NCI-H187 treated with DMSO at 0.1 percent for 48 hours (cell line): Measurements from ENCODE around the gene RHOBTB3.

ENCODE experiments used
- DNase-seq: peaks from one replicate; lab custom pipeline; 2025; lab: John Stamatoyannopoulos, UW

Gene RHOBTB3

DNA sequence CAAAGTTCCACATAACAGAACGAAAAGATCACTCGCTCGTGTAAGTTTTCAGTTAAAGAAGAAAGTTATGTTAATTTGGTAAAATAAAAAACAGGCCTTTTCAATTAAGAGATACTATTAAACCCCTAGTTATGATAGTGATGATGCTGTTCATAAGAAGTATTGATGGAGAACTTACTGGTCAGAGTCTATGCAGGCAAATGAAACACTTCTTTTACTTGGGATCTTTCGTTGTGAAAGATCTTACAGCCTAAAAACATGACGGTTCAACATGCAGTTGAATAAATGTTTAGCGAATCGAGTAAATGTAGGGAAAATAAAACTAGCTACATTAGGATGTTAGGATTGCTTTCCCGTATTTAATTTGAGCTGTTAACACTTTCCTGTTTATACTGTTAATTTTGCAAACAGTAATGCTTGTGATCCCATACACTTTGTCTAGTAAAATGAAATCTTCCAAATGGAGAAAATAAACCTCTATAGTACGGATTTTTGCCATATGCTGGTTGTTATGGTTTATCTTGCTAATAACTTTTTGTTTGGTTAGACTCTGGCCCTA lies 2.0 kb downstream of the RHOBTB3 start:
- DNase-seq: no peak

DNA sequence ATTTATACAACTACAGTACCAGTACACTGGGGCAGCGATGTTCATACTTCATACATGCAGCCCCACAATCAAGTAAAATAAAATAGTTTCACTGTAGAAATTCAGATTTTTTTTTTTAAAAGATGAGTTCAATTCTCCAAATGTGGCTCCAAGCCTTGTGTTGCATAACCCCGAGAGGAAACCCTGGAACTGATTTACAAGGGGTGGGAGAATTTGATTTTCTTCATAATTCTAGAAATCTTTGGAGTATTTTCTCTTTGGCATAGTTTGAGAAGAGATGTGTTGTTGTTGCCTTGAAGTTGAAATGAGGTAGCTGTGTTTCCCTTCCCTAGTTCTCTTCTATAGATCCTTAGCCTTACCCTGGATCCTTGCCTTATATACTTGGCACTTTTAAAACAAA lies 3.1 kb downstream of the RHOBTB3 start:
- no peak for DNase-seq

DNA sequence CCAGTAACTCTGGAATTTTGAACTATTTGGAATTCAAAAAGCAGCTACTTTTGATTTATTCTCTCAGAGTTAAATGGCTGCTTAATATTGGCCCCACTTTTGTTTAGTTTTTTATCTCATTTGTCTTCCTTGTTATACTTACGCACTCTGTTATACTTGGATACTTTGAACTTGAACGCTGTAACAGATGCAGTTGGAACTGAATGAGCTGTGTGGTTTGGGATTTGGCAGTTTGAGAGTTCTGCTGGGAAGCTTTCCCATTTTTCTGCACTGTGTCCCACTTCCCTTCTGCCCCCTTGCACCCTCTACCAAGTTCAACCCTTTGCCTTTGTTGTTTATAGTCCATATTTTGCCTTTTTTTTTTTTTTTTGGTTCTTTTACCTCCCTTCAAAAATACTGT lies 3.8 kb downstream of the RHOBTB3 start:
- DNase-seq: no peak

DNA sequence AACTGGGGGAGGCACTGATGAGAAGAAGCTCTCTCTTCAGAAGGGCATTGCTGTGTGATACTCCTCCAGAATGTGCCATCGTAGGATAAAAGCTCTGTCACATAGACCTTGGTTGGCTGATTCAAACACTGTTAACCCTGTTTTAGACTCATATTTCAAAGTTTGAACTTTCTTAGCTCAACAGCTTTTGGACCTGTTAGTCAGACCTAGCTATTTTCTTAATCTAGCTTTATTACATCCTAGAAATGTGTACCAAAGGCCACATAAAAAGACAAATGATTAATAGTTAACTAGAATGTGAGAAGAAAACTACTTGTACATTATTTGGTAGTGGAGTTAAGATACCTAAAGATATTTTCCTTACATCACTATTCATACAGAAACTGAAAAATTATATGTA lies 4.3 kb downstream of the RHOBTB3 start:
- DNase-seq: no peak

DNA sequence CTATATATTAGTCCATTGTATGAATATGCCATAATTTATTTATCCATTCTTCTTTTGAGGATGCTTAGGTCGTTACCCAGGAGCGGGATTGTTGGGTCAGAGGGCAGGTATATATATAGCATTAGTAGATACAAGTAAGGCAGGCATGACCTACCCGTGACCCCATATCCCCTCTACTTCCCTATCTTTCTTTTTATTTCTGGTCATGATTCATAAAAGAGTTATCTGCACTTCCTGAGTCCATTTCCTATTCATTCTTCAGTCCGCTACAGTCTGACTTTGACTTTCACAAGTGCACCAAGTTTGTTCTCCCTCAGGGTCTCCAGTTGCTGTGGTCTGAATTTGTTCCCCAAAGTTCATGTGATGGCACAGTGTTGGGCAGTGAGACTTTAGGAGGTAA lies 6.9 kb downstream of the RHOBTB3 start:
- DNase-seq: no peak

DNA sequence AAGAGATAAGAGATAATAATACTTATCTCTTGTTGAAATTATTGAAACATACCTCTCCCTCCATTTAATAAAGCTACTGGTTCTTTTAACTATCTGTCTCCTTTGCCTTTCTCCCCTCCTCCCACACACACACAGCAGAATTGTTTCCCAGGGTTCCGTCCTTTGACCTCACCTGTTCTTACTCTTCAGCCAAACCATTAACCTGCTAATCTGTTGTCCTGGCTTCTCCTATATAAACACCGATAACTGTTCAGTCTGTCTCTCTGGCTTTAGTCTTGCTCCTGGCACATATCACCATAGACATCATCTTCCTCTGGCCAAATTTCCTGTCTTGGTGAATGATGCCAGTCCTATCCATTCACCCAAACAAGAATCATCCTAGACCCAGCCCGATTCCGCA lies 7.7 kb downstream of the RHOBTB3 start:
- no peak for DNase-seq

DNA sequence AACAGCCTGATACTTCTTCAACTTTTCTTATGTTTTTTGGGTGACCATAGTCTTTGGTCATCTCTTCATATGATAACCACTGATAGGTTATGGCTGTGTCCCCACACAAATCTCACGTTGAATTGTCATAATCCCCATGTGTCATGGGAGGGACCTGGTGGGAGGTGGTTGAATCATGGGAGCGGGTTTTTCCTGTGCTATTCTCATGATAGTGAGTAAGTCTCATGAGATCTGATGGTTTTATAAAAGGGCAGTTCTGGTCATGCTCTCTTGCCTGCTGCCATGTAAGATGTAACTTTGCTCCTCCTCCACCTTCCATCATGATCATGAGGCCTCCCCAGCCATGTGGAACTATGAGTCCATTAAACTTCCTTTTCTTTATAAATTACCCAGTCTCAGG lies 8.7 kb downstream of the RHOBTB3 start:
- DNase-seq: no peak

DNA sequence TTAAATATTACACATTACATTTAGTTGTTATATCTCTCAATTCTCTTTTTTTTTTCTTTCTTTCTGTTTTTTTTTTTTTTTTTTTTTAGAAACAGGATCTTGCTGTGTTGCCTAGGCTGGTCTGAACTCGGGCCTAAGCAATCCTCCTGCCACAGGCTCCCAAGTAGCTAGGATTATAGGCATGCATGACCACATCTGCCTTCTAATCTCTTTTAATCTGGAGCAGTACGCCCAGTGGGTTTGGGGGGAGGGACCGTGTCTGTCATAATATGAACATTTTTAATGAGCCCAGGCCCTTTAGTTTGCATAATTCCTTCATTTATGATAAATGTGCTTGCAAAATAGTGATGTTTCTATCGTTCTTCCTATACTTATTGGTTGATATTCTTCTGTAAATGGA lies 10.3 kb downstream of the RHOBTB3 start:
- no peak for DNase-seq

DNA sequence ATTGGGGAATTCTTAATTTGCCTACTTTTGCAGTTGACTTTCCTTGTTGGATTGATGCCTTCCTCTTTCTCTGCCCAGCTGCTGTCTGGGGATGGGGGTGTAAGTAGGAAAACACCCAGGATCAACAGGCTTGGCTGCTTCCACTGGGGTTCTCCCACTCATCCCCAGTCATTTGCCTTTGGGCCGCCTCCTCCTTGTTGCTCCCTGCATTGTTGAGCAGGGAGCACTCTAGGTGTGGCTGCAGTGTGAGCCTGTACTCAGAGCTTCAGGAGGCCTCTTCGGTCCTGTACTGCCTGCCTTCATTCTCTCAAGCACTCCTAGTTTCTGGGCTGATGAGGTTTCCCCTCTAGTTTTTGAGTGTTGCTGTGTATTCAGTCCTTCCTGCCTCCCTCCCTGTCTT lies 12.1 kb downstream of the RHOBTB3 start:
- no peak for DNase-seq

DNA sequence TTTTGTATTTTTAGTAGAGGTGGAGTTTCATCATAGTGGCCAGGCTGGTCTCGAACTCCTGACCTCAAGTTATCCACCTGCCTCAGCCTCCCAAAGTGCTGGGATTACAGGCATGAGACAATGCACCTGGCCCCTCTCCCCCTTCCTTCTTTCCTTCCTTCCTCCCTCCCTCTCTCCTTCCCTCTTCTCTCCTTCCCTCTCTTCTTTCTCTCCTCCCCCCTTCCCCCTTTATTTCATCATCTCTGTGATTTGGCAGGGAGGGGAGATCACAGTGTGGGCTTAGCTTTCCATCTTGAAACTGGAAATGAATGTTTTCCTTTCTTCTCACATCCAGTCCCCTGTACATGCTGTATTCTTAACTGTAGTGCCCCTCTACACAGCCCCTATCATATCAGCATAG lies 12.7 kb downstream of the RHOBTB3 start:
- no peak for DNase-seq

DNA sequence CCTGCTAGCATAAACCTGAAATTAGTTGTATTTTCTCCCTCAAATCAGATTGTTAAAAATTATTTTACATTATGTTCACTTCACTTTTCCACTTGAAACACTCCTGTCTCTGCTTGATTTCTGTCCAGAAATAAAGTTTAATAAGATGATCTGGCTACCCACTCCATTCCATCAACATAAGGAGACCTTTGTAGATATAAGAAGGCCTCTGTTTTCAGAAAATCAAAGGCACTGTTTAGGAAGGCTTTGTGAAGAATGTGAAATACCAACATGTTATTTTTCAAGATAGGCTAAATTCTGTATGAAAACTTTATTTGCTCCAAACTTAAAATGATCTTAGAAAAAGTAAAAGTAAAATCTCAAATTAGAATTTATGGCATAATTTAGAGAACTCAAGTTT lies 15.1 kb downstream of the RHOBTB3 start:
- DNase-seq: no peak

DNA sequence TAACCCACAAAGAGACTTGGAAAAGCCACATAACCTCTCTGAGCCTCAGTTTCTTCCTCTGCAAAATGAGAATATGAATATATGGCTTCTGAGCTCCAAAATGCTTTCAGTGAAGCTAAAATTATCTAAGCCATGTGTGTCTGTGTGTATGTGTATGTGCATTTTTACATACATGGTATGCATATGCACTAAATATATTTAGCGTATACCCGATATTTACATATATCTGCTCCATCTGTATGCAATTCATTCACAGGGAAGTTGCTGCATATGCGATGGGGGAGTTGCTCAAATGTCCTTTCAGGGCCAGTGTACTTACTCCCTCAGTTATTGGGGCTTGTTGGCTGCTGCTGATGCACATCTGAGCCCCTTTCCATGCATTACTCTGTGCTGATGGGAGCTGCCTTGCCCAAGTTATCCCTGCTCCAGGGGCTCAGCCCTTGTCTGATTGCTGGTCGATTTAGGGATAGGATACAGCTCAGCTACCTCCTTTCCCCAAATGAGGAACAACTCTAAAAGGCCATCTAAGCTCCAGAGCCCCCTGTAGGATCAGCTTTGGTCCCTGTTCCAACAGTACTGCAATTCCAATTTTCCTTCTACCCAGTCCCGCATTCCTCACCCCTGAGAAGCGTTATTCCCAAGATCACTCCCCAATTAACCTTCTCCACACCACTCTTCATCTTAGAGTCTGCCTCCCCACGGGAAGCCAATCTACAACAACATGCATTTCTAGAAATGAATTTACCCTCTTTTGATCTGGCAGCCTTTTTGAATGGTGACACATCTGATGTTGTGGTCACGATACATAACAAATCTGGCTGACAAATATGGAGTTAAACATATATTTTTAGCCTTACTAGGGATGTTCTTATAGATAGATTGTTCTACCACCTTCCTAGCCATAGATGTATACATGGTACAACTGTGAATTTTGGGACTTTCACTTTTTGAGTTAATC lies 15.9 kb downstream of the RHOBTB3 start:
- DNase-seq: no peak

DNA sequence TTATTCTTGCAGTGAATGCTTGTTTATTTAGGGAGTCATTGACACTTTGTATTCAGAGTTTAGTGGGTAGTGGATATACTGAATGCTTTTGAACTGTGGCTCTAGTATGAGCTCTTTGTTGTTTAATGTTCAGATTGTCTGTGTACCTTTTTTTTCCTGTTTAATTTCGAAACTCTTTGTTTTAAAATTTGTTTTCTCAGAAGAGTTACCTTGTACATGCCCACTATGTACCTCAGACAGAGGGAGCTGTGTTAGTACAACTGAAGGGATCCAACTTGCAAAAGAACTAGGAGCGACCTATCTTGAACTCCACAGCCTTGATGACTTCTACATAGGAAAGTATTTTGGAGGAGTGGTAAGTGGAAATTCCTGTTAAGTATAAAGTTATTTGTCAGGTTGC lies 17.0 kb downstream of the RHOBTB3 start:
- DNase-seq: no peak

DNA sequence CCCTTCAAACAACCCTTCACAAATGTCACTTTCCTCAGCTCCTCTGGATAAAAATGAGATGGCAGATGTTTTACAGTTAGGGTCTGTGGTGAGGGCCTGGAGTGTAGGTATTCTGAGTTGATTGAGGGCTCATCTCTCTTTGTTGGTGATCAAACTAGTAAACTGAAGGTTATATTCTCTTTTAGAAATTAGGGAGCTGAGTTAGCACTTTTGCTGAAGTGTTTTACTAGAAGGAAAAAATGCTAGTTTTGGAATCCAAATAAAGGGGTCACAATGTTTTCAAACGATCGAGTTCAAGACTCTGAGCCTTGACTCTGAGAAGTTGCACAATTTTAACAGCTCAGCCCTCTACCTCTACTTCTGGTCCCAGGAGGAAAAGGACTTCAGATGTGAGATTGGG lies 23.4 kb downstream of the RHOBTB3 start:
- no peak for DNase-seq

DNA sequence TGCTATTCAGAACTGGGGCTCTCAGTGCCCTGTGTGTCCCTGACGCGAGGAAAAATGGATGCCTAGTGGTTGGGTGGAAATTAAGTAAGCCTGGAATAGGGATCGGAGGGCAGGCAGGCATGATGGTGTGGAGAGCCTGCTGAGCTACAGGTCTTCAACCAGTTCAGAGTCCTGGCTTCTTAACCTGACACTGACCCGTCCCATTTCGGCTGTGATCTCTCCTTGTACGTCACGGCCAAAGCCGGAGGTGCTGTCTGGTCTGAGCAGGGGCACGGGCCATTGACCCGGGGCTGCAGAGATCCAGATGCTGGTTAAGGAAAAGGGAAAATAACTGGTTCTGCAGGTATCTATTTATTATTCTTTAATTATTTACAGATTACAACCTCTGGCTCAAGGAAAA lies 27.9 kb downstream of the RHOBTB3 start:
- no peak for DNase-seq

DNA sequence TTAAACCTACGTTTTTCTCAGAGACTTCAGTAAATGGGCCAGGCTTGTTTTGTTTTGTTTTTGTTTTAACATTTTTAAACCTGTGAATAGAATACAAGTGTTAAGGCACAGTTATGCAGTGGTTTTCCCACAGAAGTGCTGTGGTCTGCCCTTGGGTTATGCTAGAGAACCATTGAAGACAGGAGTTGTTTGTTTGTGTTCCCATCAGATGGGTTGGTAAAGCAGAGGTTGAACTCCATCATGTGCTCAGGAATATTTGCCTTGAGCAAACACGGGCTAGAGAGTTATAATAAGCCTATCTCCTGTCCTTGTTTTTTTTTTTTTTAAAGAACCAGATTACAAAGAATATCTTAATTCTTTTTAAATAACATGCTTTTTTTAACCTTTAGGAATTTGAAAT lies 28.5 kb downstream of the RHOBTB3 start:
- no peak for DNase-seq

DNA sequence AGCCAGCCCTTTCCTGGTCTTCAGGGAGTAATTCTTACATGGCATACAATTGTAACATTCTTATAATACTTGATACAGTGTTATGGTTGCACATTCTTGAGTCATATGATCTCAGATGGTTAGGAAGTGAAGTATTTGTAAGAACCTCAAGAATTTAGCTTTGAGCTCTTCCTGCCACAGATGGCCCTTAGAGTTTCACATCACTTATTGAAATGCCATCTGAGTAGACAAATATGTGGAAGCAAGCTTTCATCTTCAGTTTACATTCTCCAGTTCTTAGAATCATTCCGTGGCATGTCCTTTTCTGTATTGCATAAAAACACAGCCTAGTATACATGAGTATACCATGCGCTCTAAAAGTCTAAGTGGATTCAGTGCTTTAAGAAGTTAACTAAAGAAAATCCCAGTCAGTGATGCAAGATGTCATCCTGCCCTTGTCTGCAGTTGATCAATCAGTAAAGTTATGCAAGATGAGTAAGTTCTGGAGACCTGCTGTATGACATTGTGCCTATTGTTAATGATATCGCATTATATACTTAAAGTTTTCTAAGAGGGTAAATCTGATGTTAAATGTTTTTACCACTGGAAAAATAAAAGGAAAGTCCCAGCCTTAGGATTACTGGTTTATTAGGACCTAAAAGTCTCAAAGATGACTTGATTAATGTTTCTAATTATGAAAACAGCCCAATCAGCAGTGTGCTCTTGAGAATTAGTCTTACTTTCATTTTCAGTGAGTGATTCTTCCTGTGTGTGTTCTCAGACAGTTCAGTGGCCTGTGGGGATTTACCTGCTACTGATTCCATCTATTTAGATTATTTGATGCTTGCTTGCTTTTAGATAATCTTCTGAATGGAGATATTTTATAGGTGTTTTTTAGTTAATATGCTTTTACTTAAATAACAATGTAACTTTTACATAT lies 29.4 kb downstream of the RHOBTB3 start:
- no peak for DNase-seq

DNA sequence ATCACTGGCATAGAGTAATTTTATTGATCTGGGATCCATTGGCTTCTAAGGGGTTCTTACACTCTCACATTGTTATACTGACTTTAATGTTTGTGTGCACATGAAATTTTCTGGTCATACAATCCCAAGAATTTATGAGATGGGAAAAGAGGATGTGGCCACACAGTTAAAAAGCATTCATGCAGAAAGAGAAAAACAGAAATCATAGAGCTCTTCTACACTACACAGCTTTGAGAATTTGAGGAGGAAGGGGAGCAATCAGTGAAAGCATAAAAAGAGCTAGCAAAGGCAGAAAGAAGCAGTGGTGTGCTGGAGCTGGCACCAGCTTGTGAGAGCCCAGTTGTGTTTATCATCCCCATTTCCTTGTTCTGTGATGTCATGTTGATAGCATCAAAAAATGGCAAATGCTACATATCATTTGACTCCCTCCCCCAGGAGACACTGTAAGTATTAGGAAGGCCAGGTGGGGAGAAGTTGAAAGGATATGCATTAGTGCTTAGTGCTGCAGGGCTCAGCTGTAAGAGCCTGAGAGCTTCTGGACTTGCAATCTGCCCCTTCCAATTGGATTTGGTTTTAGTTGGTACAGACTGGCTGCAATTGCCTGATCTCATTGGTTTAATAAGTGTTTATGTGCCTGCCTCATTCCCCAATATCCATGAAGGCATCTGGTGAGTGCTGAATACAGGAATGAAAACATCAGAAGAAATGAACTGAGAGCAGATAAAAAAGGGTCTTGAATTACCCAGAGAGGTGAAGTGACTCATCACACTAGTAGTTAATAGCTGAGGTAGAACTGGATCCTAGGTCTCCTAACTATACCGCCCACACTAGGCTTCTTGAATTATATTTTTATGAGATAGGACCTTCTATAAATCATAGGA lies 30.9 kb downstream of the RHOBTB3 start:
- no peak for DNase-seq

DNA sequence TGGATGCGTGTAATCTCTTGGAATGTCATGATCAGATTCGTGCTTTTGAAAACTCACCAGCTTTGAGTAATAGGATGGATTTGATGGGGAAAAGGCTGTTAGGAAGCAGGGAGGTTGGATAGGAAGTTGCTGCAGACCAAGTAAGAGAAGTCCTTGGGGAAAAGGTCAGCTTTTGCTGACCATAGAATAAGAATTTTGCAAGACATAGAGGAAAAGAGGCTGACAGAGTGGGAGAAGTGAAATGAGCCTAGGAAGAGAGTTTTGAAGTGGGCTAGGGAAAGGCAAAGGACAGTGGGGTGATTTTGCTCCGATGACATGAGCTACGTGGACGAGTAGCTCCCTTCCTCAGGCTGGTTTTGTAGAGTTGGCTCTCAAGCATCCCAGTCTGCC lies 31.5 kb downstream of the RHOBTB3 start:
- DNase-seq: no peak

DNA sequence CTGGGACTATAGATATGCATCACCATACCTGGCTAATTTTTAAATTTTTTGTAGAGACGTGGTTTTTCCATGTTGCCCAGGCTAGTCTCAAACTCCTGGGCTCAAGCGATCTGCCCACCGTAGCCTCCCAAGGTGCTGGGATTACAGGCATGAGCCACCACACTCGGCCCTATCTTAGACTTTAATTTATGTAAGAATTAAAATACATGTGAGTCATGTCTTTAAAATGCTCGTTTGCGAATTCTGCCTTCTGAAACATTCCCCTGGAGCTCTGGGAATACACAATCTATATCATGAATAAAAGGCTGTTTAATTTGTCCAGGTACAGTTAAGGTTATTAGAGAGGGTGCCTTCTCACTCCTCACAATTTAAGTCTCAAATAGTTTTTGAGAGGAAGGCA lies 32.8 kb downstream of the RHOBTB3 start:
- DNase-seq: no peak

DNA sequence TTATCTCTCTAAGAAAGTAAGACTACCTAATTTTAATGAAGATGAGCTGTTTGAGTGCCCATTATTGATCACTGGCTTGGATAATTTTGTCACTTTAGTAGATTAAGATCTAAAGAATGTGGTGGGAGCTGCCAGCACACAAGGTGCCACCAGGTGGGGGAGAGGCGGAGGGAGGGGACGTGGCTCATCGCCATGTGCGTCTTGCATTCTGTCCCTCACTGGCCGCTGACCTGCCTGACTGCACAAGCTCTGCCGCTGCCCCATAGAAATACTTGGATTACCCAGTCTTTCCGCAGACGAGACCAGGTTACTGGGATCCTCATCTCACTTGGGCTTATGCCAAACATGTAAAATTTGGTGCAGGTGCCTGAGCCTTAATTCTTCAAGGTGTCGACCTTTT lies 37.6 kb downstream of the RHOBTB3 start:
- no peak for DNase-seq
